CD4-positive, alpha-beta T cell treated with Interleukin-17A for 1 hour (primary cell): ENCODE data around the gene RETSAT.
"Not testable (repeated sequence)": the region's sequence is repeated elsewhere in the genome, so short reads cannot be mapped to it uniquely, and the experiment has no call there.

Experiments
- DNase-seq: peaks from one replicate; pipeline ENCODE4 v3.0.0-alpha.2; 2020

The RETSAT gene

GRCh38 chr2:85354286-85355072 is at the start of gene RETSAT, which contains the start of gene ELMOD3:
TSS of gene RETSAT (minus strand) at chr2:85354528. CDS start at chr2:85354507, 21 bp downstream.
TSS of gene ELMOD3 (plus strand) at chr2:85354769. CDS start at chr2:85357199, 2,430 bp downstream.
- peak; percentile 99 for DNase-seq

- no peak for DNase-seq
Observed at GRCh38 chr2:85401844-85402243, 47.5 kb upstream of the RETSAT start.

- no peak for DNase-seq
Observed at GRCh38 chr2:85401464-85401805, 47.1 kb upstream of the RETSAT start.

- no peak for DNase-seq
Observed at GRCh38 chr2:85400541-85401463, 46.5 kb upstream of the RETSAT start.

GRCh38 chr2:85400023-85400422 is 45.7 kb upstream of the RETSAT start:
- DNase-seq: no peak

GRCh38 chr2:85399183-85399455 is 44.8 kb upstream of the RETSAT start:
- no peak for DNase-seq

- DNase-seq: no peak
Observed at GRCh38 chr2:85398426-85399182, 44.3 kb upstream of the RETSAT start.

- no peak for DNase-seq
Observed at GRCh38 chr2:85397925-85398331, 43.6 kb upstream of the RETSAT start.

GRCh38 chr2:85396531-85397470 is 42.5 kb upstream of the RETSAT start:
- no peak for DNase-seq

- DNase-seq: no peak
Observed at GRCh38 chr2:85395912-85396475, 41.7 kb upstream of the RETSAT start.

- no peak for DNase-seq
Observed at GRCh38 chr2:85394976-85395375, 40.6 kb upstream of the RETSAT start.

- no peak for DNase-seq
Observed at GRCh38 chr2:85394261-85394681, 39.9 kb upstream of the RETSAT start.

- no peak for DNase-seq
Observed at GRCh38 chr2:85393836-85394235, 39.5 kb upstream of the RETSAT start.

- peak; percentile 70 for DNase-seq
Observed at GRCh38 chr2:85390941-85391669, 36.8 kb upstream of the RETSAT start.

- no peak for DNase-seq
Observed at GRCh38 chr2:85388878-85389538, 34.7 kb upstream of the RETSAT start.

- DNase-seq: no peak
Observed at GRCh38 chr2:85387754-85388153, 33.4 kb upstream of the RETSAT start.

GRCh38 chr2:85385746-85386145 is 31.4 kb upstream of the RETSAT start:
- no peak for DNase-seq

GRCh38 chr2:85383850-85384249 is 29.5 kb upstream of the RETSAT start:
- no peak for DNase-seq

GRCh38 chr2:85383151-85383550 is 28.8 kb upstream of the RETSAT start:
- not testable (repeated sequence) for DNase-seq

GRCh38 chr2:85380048-85380447 is 25.7 kb upstream of the RETSAT start:
- no peak for DNase-seq

GRCh38 chr2:85378257-85378656 is 23.9 kb upstream of the RETSAT start:
- no peak for DNase-seq
